Endothelial cell of umbilical vein (primary cell): ENCODE data around the gene DDOST. TPM values are rescaled to one million over a fixed set of nuclear protein-coding genes. Genes with fewer than 3 reads are reported as not detected.

Experiments used
- BruUV-seq: library from RNA; stranded (reverse); fragments of 400-500 nt; replicated peaks from 2 replicates; lab custom pipeline; 2021; lab: Mats Ljungman, UMichigan
- CTCF ChIA-PET: fragments of 300-600, 350-600 bp; sonication (Branson Sonifier 250); formaldehyde crosslinking; loops from one replicate; lab custom pipeline; 2021; ENCODE audit warnings: antibody characterized with exemption, inconsistent platforms; lab: Charles Lee
- POLR2A ChIA-PET: fragments of 300-600, 350-600 bp; sonication (Branson Sonifier 250); formaldehyde crosslinking; loops from one replicate; lab custom pipeline; 2021; ENCODE audit warnings: antibody characterized with exemption, inconsistent platforms; lab: Charles Lee
- DNase-seq: peaks from one replicate; pipeline ENCODE4 v3.0.0-alpha.2; 2011; ENCODE audit warnings: low read depth, low spot score
- FAIRE-seq: peaks from 2 replicates; lab custom pipeline; 2011; peaks lifted over from hg19 to GRCh38; lab: Jason Lieb, UNC
- H2AFZ ChIP-seq: 2 replicates; pipeline ENCODE4 v1.6.0; 2012; ENCODE audit warnings: low read depth, low read length, control low read depth, inconsistent platforms
- H3K27ac ChIP-seq: 2 replicates; pipeline ENCODE4 v1.5.1; 2011; ENCODE audit warnings: low read depth, mild to moderate bottlenecking, control low read depth, low read length, moderate library complexity; ENCODE audit not compliant: insufficient read depth
- H3K27me3 ChIP-seq, 2 experiments: 2 replicates each; pipeline versions ENCODE4 v1.6.0 to v1.6.1; 2011; ENCODE audit warnings: low read length in 2 of 2, mixed read lengths in 1 of 2; ENCODE audit not compliant: control insufficient read depth in 2 of 2, insufficient read depth in 2 of 2
- H3K36me3 ChIP-seq, 2 experiments: 2 replicates in 1 of 2; 3 replicates in 1 of 2; pipeline ENCODE4 v1.5.1; 2011; ENCODE audit warnings: low read length in 2 of 2, mild to moderate bottlenecking in 1 of 2, moderate library complexity in 1 of 2; ENCODE audit not compliant: control insufficient read depth in 2 of 2, insufficient read depth in 2 of 2; ENCODE audit errors: extremely low read depth in 1 of 2
- H3K4me1 ChIP-seq: 3 replicates; pipeline ENCODE4 v1.5.1; 2011; ENCODE audit warnings: mild to moderate bottlenecking, low read length; ENCODE audit not compliant: control insufficient read depth, insufficient read depth; ENCODE audit errors: extremely low read depth
- H3K4me2 ChIP-seq: 2 replicates; pipeline ENCODE4 v1.6.1; 2011; ENCODE audit warnings: low read length, control low read depth, mixed read lengths; ENCODE audit not compliant: insufficient read depth
- H3K4me3 ChIP-seq, 3 experiments: fragments of 200-600 bp in 1 of 3; sonication (generic), shearing (Covaris generic) in 1 of 3; replicated peaks in 1 of 3; 2 replicates each; pipeline ENCODE4 v1.5.1; 2011 to 2016; ENCODE audit warnings: control low read depth in 3 of 3, low read length in 3 of 3, mild to moderate bottlenecking in 2 of 3, inconsistent platforms in 1 of 3, low read depth in 1 of 3, moderate library complexity in 1 of 3; ENCODE audit not compliant: insufficient read depth in 1 of 3
- H3K79me2 ChIP-seq: 2 replicates; pipeline ENCODE4 v1.6.0; 2012; ENCODE audit warnings: low read length, inconsistent platforms; ENCODE audit not compliant: control insufficient read depth, insufficient read depth
- H3K9ac ChIP-seq: replicated peaks from 2 replicates; pipeline ENCODE3; 2011; ENCODE audit warnings: low read length, control low read depth; ENCODE audit not compliant: insufficient read depth; ENCODE audit errors: extremely low read depth
- H3K9me1 ChIP-seq: replicated peaks from 3 replicates; pipeline ENCODE4 v1.6.0; 2011; ENCODE audit warnings: mild to moderate bottlenecking, low read length; ENCODE audit not compliant: control insufficient read depth, insufficient read depth; ENCODE audit errors: extremely low read depth
- H3K9me3 ChIP-seq: replicated peaks from 2 replicates; pipeline ENCODE4 v1.5.1; 2012; ENCODE audit warnings: low read length, inconsistent platforms; ENCODE audit not compliant: control insufficient read depth, insufficient read depth
- H4K20me1 ChIP-seq: replicated peaks from 2 replicates; pipeline ENCODE3; 2011; ENCODE audit warnings: mild to moderate bottlenecking, low read length; ENCODE audit not compliant: control insufficient read depth, insufficient read depth; ENCODE audit errors: extremely low read depth
- CTCF ChIP-seq, 2 donors: IDR thresholded peaks; 1 replicate in 1 of 2; 2 replicates in 1 of 2; pipeline ENCODE4 v1.5.1; 2011; ENCODE audit warnings: low read length in 2 of 2, mild to moderate bottlenecking in 2 of 2, moderate library complexity in 2 of 2, control low read depth in 1 of 2, inconsistent platforms in 1 of 2, low read depth in 1 of 2; ENCODE audit not compliant: insufficient read depth in 1 of 2; ENCODE audit errors: extremely low read depth in 1 of 2
- EZH2 ChIP-seq: IDR thresholded peaks from 2 replicates; pipeline ENCODE4 v1.6.1; 2012; ENCODE audit warnings: borderline replicate concordance, low read depth, mild to moderate bottlenecking, moderate library complexity, low read length, inconsistent platforms; ENCODE audit not compliant: severe bottlenecking
- FOS ChIP-seq: IDR thresholded peaks from 2 replicates; pipeline ENCODE4 v1.6.1; 2011; ENCODE audit warnings: mild to moderate bottlenecking, low read length, moderate library complexity, borderline replicate concordance; ENCODE audit not compliant: insufficient read depth
- GATA2 ChIP-seq: IDR thresholded peaks from 2 replicates; pipeline ENCODE4 v1.7.0; 2011; ENCODE audit warnings: low read depth, mild to moderate bottlenecking, moderate library complexity, mixed read lengths, low read length; ENCODE audit not compliant: insufficient read length, insufficient read depth
- JUN ChIP-seq: IDR thresholded peaks from 2 replicates; pipeline ENCODE4 v1.6.1; 2011; ENCODE audit warnings: borderline replicate concordance, low read depth; ENCODE audit not compliant: insufficient read length, insufficient read depth
- MYC ChIP-seq: IDR thresholded peaks from one replicate; pipeline ENCODE4 v1.6.1; 2011; ENCODE audit warnings: mild to moderate bottlenecking, low read depth, low read length
- POLR2A ChIP-seq: IDR thresholded peaks from 2 replicates; pipeline ENCODE4 v1.6.1; 2012; ENCODE audit warnings: low read depth, mild to moderate bottlenecking, control low read depth, low read length
- POLR2AphosphoS5 ChIP-seq: IDR thresholded peaks from 2 replicates; pipeline ENCODE4 v1.6.1; 2012; ENCODE audit warnings: low read depth, mild to moderate bottlenecking, control low read depth, low read length, moderate library complexity; ENCODE audit not compliant: insufficient read depth
- dilution Hi-C: fragments of 300-500 bp; cut with MboI; formaldehyde crosslinking; loops from one replicate; pipeline ENCODE4 v1.15.0; 2019; ENCODE audit warnings: low sequenced_read_pairs; ENCODE audit not compliant: extremely low pct_ligation_motif_present
- intact Hi-C: fragments of 100-400 bp; cut with micrococcal nuclease; formaldehyde crosslinking; loops from one replicate; pipeline ENCODE4 v1.10.0; 2022
- polyA plus RNA-seq, 4 experiments: library from polyadenylated mRNA; depleted of rRNA in 3 of 4; stranded (reverse) in 3 of 4; unstranded in 1 of 4; fragments of >200 nt; gene quantifications; 2 replicates each; pipeline versions ENCODE4 v1.2.1 to v1.2.3, GENCODE V29; 2011 to 2012; ENCODE audit warnings: missing spikeins in 1 of 4
- total RNA-seq: library from RNA; stranded (reverse); gene quantifications from 2 replicates; pipeline ENCODE4 v1.2.3, GENCODE V29; 2021
- TF ChIP-seq, protein P1 (sequence below): IDR thresholded peaks from 2 replicates; pipeline ENCODE4 v1.6.1; 2011; ENCODE audit not compliant: insufficient read depth, insufficient read length

Gene DDOST
- total and polyA plus RNA-seq, 2 donors (not counting 3 experiments of a cell fraction or from before 2014, with no cell fraction given): 319 to 533 TPM

DNA sequence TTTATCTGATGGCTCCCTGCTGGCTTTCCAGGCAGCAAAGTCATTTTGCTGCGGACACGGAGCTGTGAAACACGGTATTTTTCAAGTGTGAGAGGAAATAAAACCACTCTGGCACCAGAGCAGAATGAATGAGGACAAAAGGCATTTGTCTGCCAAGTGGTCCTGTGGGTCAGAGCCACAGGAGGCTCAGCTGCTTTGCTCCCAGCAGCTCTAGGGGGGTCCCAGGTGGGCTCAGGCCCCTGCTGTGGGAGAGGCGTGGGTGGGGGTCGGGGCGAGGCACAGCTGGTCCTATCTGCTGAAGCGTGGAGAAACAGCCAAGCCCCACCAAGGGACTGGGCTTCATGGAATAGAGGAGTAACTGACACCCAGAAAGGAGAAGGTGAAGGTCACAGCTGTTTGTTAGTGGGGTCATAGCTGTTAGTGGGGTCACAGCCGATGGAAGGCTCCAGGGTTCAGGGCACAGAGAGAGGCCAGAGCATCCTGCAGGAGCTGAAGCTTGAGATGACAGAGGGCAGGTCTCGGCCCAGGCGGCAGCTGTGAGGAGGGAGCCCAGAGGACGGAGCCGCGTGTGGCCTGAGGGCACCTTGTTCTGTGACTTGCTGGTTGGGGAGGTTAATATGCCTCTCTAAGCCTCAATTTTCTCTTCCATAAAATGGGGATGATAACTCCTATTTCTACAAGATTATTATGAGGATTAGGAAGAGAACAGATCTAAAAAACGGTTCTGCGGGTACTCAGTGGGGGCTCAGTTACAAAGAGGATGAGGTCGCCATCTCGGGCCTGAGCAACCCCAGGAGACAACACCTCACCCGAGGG lies 49.5 kb upstream of the DDOST start:
- Histone ChIP-seq H3K79me2 (no peaks in the 10 kb centered on the region), H3K9me1 (no peaks in the 10 kb centered on the region), H3K4me3 (no peak overlapping the region), H3K27ac (no peak overlapping the region), H3K4me1 (no peaks in the 10 kb centered on the region), H4K20me1 (no peaks in the 10 kb centered on the region), H3K4me2 (no peak overlapping the region), H2AFZ (no peak overlapping the region), H3K9me3 (no peaks in the 10 kb centered on the region), H3K36me3 (no peaks in the 10 kb centered on the region), H3K9ac (no peak overlapping the region), H3K27me3 (no peaks in the 10 kb centered on the region)
- intact Hi-C loops (no loop called here), dilution Hi-C loops (no loop called here)
- DNase-seq (no peak), FAIRE-seq (no peak)
- ChIA-PET POLR2A (no interaction called here), CTCF (interaction anchor here (1.3 to 1.4 kb wide), 2 partner anchors 12 to 14 kb away, joined by 4 to 5 read pairs; no protein-coding TSS in a partner anchor)
- TF ChIP-seq FOS: no peak
- no peak for TF ChIP-seq MYC
- no peak for TF ChIP-seq CTCF (IDR thresholded peaks at IDR 0.05; ENCODE audit: extremely low read depth in 1 of 2, insufficient read depth in 1 of 2, low read depth in 1 of 2, low read length in 2 of 2)
- TF ChIP-seq POLR2AphosphoS5: no peak
- TF ChIP-seq JUN: no peak
- TF ChIP-seq, protein P1, sequence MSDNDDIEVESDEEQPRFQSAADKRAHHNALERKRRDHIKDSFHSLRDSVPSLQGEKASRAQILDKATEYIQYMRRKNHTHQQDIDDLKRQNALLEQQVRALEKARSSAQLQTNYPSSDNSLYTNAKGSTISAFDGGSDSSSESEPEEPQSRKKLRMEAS: no peak
- TF ChIP-seq POLR2A: no peak
- TF ChIP-seq EZH2: no peak
- TF ChIP-seq GATA2: no peak
- no TSS peak for BruUV-seq
